Fibroblast of lung (primary cell): ENCODE data around the gene PIGR.

Experiments used
- CTCF ChIP-seq, 2 donors: IDR thresholded peaks in 1 of 2; conservative IDR thresholded peaks in 1 of 2; 1 replicate in 1 of 2; 2 replicates in 1 of 2; pipeline ENCODE4 v1.5.1; 2011 to 2012; ENCODE audit warnings: low read length in 2 of 2, control low read depth in 1 of 2, inconsistent platforms in 1 of 2, low read depth in 1 of 2, mild to moderate bottlenecking in 1 of 2
- EZH2 ChIP-seq: IDR thresholded peaks from 2 replicates; pipeline ENCODE4 v1.5.1; 2012; ENCODE audit warnings: low read length, control low read depth, mild to moderate bottlenecking; ENCODE audit errors: missing control alignments

- TF ChIP-seq CTCF (conservative IDR thresholded peaks at IDR 0.05 in 1 of 2, IDR thresholded peaks at IDR 0.05 in 1 of 2; ENCODE audit: low read depth in 1 of 2, low read length in 2 of 2) (no peak), EZH2 (no peak)
Measured at GRCh38 chr1:206971029-206971655, 24.9 kb upstream of the PIGR start.
